VCaP (cell line): ENCODE measurements around the gene ITPR3.

Experiments
- H3K27ac ChIP-seq: fragments of 450-650 bp; 2 replicates; pipeline ENCODE4 v1.5.1; 2017
- TF ChIP-seq, protein P1 (sequence below): fragments of 450-650 bp; conservative IDR thresholded peaks from 2 replicates; pipeline ENCODE4 v1.5.1; 2017; ENCODE audit warnings: mild to moderate bottlenecking, moderate library complexity

Gene ITPR3

DNA sequence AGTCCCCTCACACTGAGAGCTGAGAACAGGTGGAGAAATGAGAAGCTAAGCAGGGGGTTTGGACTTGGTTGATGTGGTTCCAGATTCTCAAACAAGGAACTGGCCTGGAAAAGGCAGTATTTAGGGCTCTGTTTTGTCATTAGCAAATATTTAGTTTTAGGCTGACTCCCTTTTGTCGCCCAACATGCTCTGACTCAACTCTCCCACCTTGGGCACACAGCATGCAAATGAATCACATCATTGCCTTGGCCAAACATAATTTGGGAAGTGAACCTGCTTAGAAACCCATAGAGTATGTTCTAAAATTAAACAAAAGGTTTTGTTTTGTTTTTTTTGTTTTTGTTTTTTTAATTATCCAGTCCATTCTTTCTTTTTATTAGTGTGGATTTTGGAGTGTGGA lies 99.9 kb downstream of the ITPR3 start:
- TF ChIP-seq, protein P1, sequence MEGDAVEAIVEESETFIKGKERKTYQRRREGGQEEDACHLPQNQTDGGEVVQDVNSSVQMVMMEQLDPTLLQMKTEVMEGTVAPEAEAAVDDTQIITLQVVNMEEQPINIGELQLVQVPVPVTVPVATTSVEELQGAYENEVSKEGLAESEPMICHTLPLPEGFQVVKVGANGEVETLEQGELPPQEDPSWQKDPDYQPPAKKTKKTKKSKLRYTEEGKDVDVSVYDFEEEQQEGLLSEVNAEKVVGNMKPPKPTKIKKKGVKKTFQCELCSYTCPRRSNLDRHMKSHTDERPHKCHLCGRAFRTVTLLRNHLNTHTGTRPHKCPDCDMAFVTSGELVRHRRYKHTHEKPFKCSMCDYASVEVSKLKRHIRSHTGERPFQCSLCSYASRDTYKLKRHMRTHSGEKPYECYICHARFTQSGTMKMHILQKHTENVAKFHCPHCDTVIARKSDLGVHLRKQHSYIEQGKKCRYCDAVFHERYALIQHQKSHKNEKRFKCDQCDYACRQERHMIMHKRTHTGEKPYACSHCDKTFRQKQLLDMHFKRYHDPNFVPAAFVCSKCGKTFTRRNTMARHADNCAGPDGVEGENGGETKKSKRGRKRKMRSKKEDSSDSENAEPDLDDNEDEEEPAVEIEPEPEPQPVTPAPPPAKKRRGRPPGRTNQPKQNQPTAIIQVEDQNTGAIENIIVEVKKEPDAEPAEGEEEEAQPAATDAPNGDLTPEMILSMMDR = no peak
- H3K27ac ChIP-seq = peak overlapping the region; percentile 98

DNA sequence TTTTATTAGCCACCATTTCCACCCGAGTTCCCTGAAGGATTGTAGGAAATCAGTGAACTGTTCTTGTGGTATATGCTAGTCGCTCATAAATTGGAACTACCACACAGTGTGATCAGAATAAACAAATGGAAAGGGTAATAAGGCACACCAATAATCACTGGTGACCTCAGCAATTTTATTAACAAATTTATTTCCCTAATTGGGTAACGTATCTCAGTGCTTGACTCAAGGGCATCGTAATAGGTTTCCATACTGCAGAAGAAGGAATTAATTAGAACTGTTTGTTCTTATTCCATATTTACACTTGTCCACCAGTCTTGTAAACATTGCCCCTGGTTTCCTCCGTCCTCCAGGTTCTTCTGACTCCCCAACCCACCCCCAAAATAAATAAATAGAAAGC lies 100.4 kb downstream of the ITPR3 start:
- peak overlapping the region; percentile 98 for H3K27ac ChIP-seq
- TF ChIP-seq, protein P1 = no peak

DNA sequence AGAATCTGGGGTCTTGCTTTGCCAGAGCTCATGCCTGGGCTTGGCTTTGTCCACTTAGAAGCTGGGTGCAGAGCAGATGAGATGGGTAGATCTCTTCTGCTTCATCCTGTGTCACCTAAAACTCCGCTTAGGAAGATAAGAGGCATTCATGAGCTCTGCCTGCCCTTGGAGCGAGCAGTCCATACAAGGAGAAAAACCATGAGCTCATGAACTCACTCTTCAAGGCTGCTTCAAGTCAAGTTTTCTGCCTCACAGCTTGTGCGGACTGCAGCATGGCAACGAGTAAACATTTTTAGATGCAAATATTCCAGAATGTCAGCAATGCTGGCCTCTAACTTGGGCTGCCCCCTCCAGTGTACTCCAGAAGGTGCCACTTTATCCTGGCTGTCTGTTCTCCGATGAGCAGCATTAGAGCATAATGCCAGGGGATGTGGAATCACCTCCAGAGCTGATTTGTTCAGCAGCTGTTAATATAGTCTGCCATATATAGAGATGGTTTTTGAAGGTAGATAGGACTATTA lies 101.0 kb downstream of the ITPR3 start:
- TF ChIP-seq, protein P1 = no peak
- peak overlapping the region; percentile 98 for H3K27ac ChIP-seq

DNA sequence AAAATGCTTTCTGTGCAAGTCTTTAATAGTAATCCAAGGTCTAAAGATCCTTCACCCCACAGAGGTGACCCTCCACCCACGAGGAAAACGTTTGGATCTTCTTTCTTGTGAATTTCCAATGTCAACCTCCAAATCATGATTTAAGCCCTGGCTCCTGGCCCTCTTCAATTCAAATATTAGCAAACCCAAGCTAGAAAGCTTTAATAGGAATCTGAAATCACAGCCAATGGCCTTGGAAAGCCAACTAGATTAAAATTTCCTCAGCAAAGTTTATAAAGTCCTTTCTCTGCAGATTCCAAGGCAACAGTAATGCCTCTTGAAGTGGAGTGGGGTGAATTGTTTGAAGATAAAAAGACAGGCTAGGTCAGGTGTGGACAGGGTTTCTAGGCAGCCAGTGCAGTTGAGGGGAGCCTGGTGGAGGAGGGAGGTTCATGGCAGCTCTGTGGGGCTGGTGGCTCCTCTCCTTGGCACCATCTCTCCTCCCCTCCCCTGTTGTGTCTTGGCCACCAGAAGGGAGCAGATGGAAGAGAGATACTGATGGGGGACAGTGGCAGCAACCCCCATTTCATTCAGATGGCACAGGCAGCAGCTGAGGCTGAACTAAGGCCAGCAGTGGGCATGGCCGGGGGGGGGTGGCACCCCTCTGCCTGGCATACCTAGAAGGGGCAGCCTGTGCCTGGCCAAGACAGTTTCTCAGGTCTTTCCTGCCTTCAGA lies 102.4 kb downstream of the ITPR3 start:
- peak overlapping the region; percentile 98 for H3K27ac ChIP-seq
- TF ChIP-seq, protein P1 = no peak

DNA sequence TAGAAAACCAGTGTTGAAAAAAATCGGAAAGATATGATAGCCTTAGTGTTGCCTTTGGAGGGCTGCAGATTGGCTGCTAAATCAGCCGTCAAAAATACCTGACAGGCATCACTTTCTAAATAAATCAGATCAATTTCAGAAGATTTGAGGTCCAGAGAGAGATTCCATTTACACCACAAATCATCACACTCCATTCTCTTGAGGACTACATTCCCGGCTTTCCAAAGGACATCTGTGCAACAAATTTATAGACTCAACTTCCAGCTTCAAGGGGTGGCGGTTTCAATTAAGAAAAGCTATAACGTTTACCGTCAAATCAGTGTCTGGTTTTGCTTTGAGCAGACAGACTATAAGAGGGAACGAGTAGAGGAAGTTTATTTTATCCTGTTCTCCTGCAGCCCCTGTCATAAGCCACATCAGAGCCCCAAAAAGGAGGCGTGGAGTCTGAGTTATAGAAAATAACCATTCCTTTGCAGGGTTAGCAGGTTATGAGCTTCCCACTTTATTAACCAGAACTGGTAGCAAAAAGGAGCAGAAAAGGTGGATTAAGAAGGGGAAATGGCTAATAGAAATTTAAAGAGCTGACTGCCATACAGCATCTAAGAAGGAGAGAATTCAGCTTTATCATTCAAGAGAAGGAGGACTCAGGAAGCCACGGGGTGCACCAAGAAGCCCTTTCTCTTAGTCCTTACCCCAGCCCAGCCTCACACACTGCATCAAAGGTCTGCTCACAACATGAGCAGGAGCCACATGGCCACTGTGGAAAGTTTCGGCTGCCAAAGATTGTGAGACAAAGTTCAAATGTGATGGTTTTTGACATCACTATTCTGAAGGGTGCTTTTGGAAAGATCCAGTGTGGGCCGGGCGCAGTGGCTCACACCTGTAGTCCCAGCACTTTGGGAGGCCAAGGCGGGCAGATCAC lies 103.2 kb downstream of the ITPR3 start:
- TF ChIP-seq, protein P1 = no peak
- H3K27ac ChIP-seq = peak overlapping the region; percentile 98; the same call in 1 of the 2 replicates

DNA sequence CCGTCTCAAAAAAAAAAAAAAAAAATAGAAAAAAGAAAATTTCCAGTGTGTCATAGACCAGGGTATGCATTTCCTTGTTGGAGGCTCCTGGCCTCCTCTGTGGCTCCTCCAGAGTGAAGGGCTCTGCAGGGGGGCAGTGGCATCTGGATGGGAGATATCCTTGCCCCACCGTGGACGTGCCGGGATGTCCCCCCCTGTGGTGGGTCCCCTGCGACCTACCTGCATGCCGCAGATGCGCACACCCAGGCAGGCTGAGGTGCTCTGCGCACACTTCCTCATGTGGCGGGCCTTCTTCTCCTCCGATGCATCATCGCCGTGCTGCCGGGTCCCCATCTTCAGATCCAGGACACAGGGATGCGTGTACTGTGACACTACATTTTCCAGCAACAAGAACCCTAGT lies 104.1 kb downstream of the ITPR3 start:
- peak overlapping the region; percentile 98; the same call in 1 of the 2 replicates for H3K27ac ChIP-seq
- TF ChIP-seq, protein P1 = no peak
